DMS 273 treated with DMSO at 0.1 percent for 48 hours (cell line): ENCODE measurements around the gene FBLN2.

ENCODE experiments used
- DNase-seq: peaks from one replicate; lab custom pipeline; 2025; lab: John Stamatoyannopoulos, UW

FBLN2 gene

GRCh38 chr3:13648060-13649001 lies 99.4 kb downstream of the FBLN2 start:
- peak; percentile 23 for DNase-seq

GRCh38 chr3:13650210-13651056 lies 101.5 kb downstream of the FBLN2 start:
- no peak for DNase-seq

- DNase-seq, result no peak
Measured at GRCh38 chr3:13651057-13651400, 102.1 kb downstream of the FBLN2 start.

GRCh38 chr3:13651775-13652428 lies 103.0 kb downstream of the FBLN2 start:
- no peak for DNase-seq

- no peak for DNase-seq
Measured at GRCh38 chr3:13652728-13653127, 103.8 kb downstream of the FBLN2 start.

GRCh38 chr3:13653631-13654279 lies 104.8 kb downstream of the FBLN2 start:
- no peak for DNase-seq

GRCh38 chr3:13654330-13655060 lies 105.6 kb downstream of the FBLN2 start:
- no peak for DNase-seq

- no peak for DNase-seq
Measured at GRCh38 chr3:13655061-13655913, 106.4 kb downstream of the FBLN2 start.

GRCh38 chr3:13656584-13657301 lies 107.8 kb downstream of the FBLN2 start:
- no peak for DNase-seq

GRCh38 chr3:13657660-13658435 lies 108.9 kb downstream of the FBLN2 start:
- no peak for DNase-seq

GRCh38 chr3:13658681-13659080 lies 109.8 kb downstream of the FBLN2 start:
- DNase-seq, result no peak

- DNase-seq, result no peak
Measured at GRCh38 chr3:13659221-13659969, 110.5 kb downstream of the FBLN2 start.

- no peak for DNase-seq
Measured at GRCh38 chr3:13660042-13660874, 111.3 kb downstream of the FBLN2 start.

- DNase-seq, result no peak
Measured at GRCh38 chr3:13661121-13661520, 112.2 kb downstream of the FBLN2 start.

GRCh38 chr3:13662238-13662847 lies 113.4 kb downstream of the FBLN2 start:
- DNase-seq, result no peak

GRCh38 chr3:13663781-13664535 lies 115.0 kb downstream of the FBLN2 start:
- DNase-seq, result no peak
